Measurements from ENCODE around the gene SPOCK2. TPM values are rescaled to one million over a fixed set of nuclear protein-coding genes. Genes with fewer than 3 reads are reported as not detected.

SPOCK2 gene
- total RNA-seq, 4 donors from 2014 or later: 3.4 to 6.7 (median 5.3) TPM

GRCh38 chr10:72009425-72010081 lies 78.8 kb downstream of the SPOCK2 start:
- H3K4me1 ChIP-seq: peaks cover 52 to 58% of the 10 kb centered on the region in 2 donors
- in situ Hi-C loops (cut with MboI; ENCODE audit: low sequenced_read_pairs in 4 of 4): no loop called here
- H3K27ac ChIP-seq: peak overlapping the region; percentile 86 to 92 (median 88)
- peaks cover 0 to 28% of the 10 kb centered on the region in 2 donors for H3K36me3 ChIP-seq
- peak; percentile 86 to 94 for DNase-seq
- peak overlapping the region in 3 of 4 donors; percentile 5 to 18 (median 11) for H3K4me3 ChIP-seq
- peak; percentile 93 to 95 for ATAC-seq
- TF ChIP-seq POLR2A (IDR thresholded peaks at IDR 0.05) (no peak), CTCF (IDR thresholded peaks at IDR 0.05 in 4 of 5, conservative IDR thresholded peaks at IDR 0.05 in 1 of 5) (no peak)
- intact Hi-C loops (cut with DNase I; ENCODE audit: low total_unique reads): loop anchor here (1.0 kb wide), 1 partner anchor 46 kb away; no protein-coding TSS in a partner anchor
- no peaks in the 10 kb centered on the region for H3K9me3 ChIP-seq
- H3K27me3 ChIP-seq: no peaks in the 10 kb centered on the region

- Histone ChIP-seq H3K36me3 (peaks cover 0 to 28% of the 10 kb centered on the region in 2 donors), H3K27me3 (no peaks in the 10 kb centered on the region), H3K4me3 (peak overlapping the region in 1 of 4 donors; percentile 11), H3K4me1 (peaks cover 48 to 57% of the 10 kb centered on the region in 2 donors), H3K9me3 (no peaks in the 10 kb centered on the region), H3K27ac (peak overlapping the region; percentile 86 to 92 (median 88))
- TF ChIP-seq CTCF (IDR thresholded peaks at IDR 0.05 in 4 of 5, conservative IDR thresholded peaks at IDR 0.05 in 1 of 5) (no peak), POLR2A (IDR thresholded peaks at IDR 0.05) (no peak)
- DNase-seq (no peak), ATAC-seq (peak in 1 of 2 donors; percentile 1)
- intact Hi-C loops (cut with DNase I; ENCODE audit: low total_unique reads): loop anchor here (1.0 kb wide), 1 partner anchor 46 kb away; no protein-coding TSS in a partner anchor
- in situ Hi-C loops (cut with MboI; ENCODE audit: low sequenced_read_pairs in 4 of 4): no loop called here
These were observed 79.3 kb downstream of the SPOCK2 start for GRCh38 chr10:72009051-72009424.

Other genes starting within 250 kb of the SPOCK2 start
- gene PSAP, start 237.3 kb downstream of the SPOCK2 start, total RNA-seq: 1,000 to 10,000 TPM in 3 of 4 donors, 100 to 1,000 TPM in 1; 833 to 1,730 (median 1,179) TPM
- gene CHST3, start 124.2 kb downstream of the SPOCK2 start, total RNA-seq: 10 to 100 TPM; 11.5 to 31.6 (median 16.3) TPM
- gene ANAPC16, start 127.5 kb upstream of the SPOCK2 start, total RNA-seq: 100 to 1,000 TPM in 2 of 4 donors, 10 to 100 TPM in 2; 70.9 to 168 (median 105) TPM
- gene ASCC1, start 127.7 kb upstream of the SPOCK2 start, total RNA-seq: 10 to 100 TPM; 26.1 to 31.1 (median 29.6) TPM
- 100 to 1,000 TPM; 296 to 667 (median 319) TPM for gene DDIT4, start 185.4 kb upstream of the SPOCK2 start, total RNA-seq

Data from gastrocnemius medialis (tissue), 4 donors.